CD14-positive monocyte (primary cell): ENCODE results near the gene MYO15B. TPM values are rescaled to one million over a fixed set of nuclear protein-coding genes. Genes with fewer than 3 reads are reported as not detected.

ENCODE experiments used
- DNase-seq, 3 donors: peaks; one replicate each; pipeline ENCODE4 v3.0.0-alpha.2; 2011 to 2022
- H2AFZ ChIP-seq: 2 replicates; pipeline ENCODE4 v1.6.0; 2012; ENCODE audit warnings: mild to moderate bottlenecking, low read depth, low read length, inconsistent platforms; ENCODE audit not compliant: insufficient read depth, poor library complexity, severe bottlenecking
- H3K27ac ChIP-seq, 2 donors: 1 replicate in 1 of 2; 2 replicates in 1 of 2; pipeline ENCODE4 v1.5.1; 2012 to 2013; ENCODE audit warnings: low read length in 2 of 2, control low read depth in 1 of 2, inconsistent platforms in 1 of 2, low read depth in 1 of 2, mild to moderate bottlenecking in 1 of 2
- H3K27me3 ChIP-seq, 2 donors: one replicate each; pipeline versions ENCODE4 v1.6.0 to v1.6.1; 2011 to 2013; ENCODE audit warnings: low read length in 2 of 2; ENCODE audit not compliant: control insufficient read depth in 2 of 2, insufficient read depth in 2 of 2
- H3K36me3 ChIP-seq, 2 donors: replicated peaks in 1 of 2; 1 replicate in 1 of 2; 2 replicates in 1 of 2; pipeline versions ENCODE4 v1.5.1 to v1.6.1; 2012 to 2013; ENCODE audit warnings: low read length in 2 of 2, control low read depth in 1 of 2, inconsistent platforms in 1 of 2, mild to moderate bottlenecking in 1 of 2; ENCODE audit not compliant: insufficient read depth in 2 of 2, control insufficient read depth in 1 of 2
- H3K4me1 ChIP-seq, 2 donors: 1 replicate in 1 of 2; 2 replicates in 1 of 2; pipeline versions ENCODE4 v1.5.1 to v1.6.1; 2012 to 2013; ENCODE audit warnings: low read length in 2 of 2, control low read depth in 1 of 2, inconsistent platforms in 1 of 2, mild to moderate bottlenecking in 1 of 2, moderate library complexity in 1 of 2; ENCODE audit not compliant: insufficient read depth in 2 of 2, control insufficient read depth in 1 of 2
- H3K4me2 ChIP-seq: replicated peaks from 2 replicates; pipeline ENCODE3; 2012; ENCODE audit warnings: low read length, moderate library complexity, mild to moderate bottlenecking; ENCODE audit not compliant: poor library complexity, severe bottlenecking; ENCODE audit errors: extremely low read depth
- H3K4me3 ChIP-seq, 3 experiments: fragments of 200-600 bp in 1 of 3; sonication (generic) in 1 of 3; replicated peaks in 1 of 3; 1 replicate in 2 of 3; 2 replicates in 1 of 3; pipeline ENCODE4 v1.5.1; 2011 to 2013; ENCODE audit warnings: low read length in 3 of 3, mild to moderate bottlenecking in 3 of 3, control low read depth in 2 of 3, low read depth in 2 of 3, inconsistent platforms in 1 of 3, moderate library complexity in 1 of 3
- H3K79me2 ChIP-seq: 2 replicates; pipeline ENCODE4 v1.6.0; 2012; ENCODE audit warnings: mild to moderate bottlenecking, control low read depth, inconsistent platforms, low read length, moderate library complexity; ENCODE audit not compliant: insufficient read depth
- H3K9ac ChIP-seq: 2 replicates; pipeline ENCODE4 v1.6.0; 2017; ENCODE audit warnings: low read length, mild to moderate bottlenecking; ENCODE audit not compliant: insufficient read depth, poor library complexity, severe bottlenecking
- H3K9me3 ChIP-seq, 2 donors: replicated peaks in 1 of 2; 1 replicate in 1 of 2; 2 replicates in 1 of 2; pipeline versions ENCODE4 v1.5.1 to v1.6.1; 2012 to 2013; ENCODE audit warnings: low read length in 2 of 2, control low read depth in 1 of 2; ENCODE audit not compliant: control insufficient read depth in 1 of 2, insufficient read depth in 1 of 2
- H4K20me1 ChIP-seq: 2 replicates; pipeline ENCODE4 v1.6.0; 2012; ENCODE audit warnings: mild to moderate bottlenecking, low read length, control low read depth, moderate library complexity; ENCODE audit not compliant: insufficient read depth
- H3K27ac Mint-ChIP-seq, 7 donors: one replicate each; pipeline ENCODE4 v1.8.0; 2020; ENCODE audit warnings: mild to moderate bottlenecking in 7 of 7, mixed read lengths in 7 of 7, moderate library complexity in 6 of 7, inconsistent platforms in 2 of 7
- H3K27me3 Mint-ChIP-seq, 3 donors: one replicate each; pipeline ENCODE4 v1.8.0; 2021 to 2022; ENCODE audit warnings: low read depth in 3 of 3, mild to moderate bottlenecking in 3 of 3, mixed read lengths in 3 of 3, moderate library complexity in 3 of 3, inconsistent platforms in 1 of 3
- H3K36me3 Mint-ChIP-seq, 2 donors: one replicate each; pipeline ENCODE4 v1.8.0; 2020; ENCODE audit warnings: mixed read lengths in 2 of 2, inconsistent platforms in 1 of 2, mild to moderate bottlenecking in 1 of 2
- H3K4me1 Mint-ChIP-seq: one replicate; pipeline ENCODE4 v1.8.0; 2020; ENCODE audit warnings: mild to moderate bottlenecking, mixed read lengths
- H3K4me3 Mint-ChIP-seq, 2 donors: one replicate each; pipeline ENCODE4 v1.8.0; 2020; ENCODE audit warnings: mild to moderate bottlenecking in 2 of 2, mixed read lengths in 2 of 2, moderate library complexity in 1 of 2
- H3K9me3 Mint-ChIP-seq, 7 donors: one replicate each; pipeline ENCODE4 v1.8.0; 2020 to 2022; ENCODE audit warnings: mixed read lengths in 7 of 7, mild to moderate bottlenecking in 6 of 7, moderate library complexity in 6 of 7, inconsistent platforms in 2 of 7
- CTCF ChIP-seq: fragments of 200-600 bp; IDR thresholded peaks from one replicate; pipeline ENCODE4 v1.8.0; 2022; ENCODE audit warnings: antibody characterized with exemption, mild to moderate bottlenecking
- WGBS: methylation state at CpG from one replicate; pipeline ENCODE4 v1.1.5; 2013; ENCODE audit warnings: missing lambda C conversion rate; ENCODE audit not compliant: insufficient coverage; 5-methylcytosine and 5-hydroxymethylcytosine counted together
- intact Hi-C, 2 donors: fragments of 100-400 bp; cut with micrococcal nuclease; formaldehyde crosslinking; loops; one replicate each; pipeline versions ENCODE4 v1.15.0 to v1.15.1; 2023
- polyA plus RNA-seq, 3 donors: library from polyadenylated mRNA; depleted of rRNA in 1 of 3; unstranded in 2 of 3; stranded (reverse) in 1 of 3; fragments of 300-500 nt in 2 of 3; fragments of >200 nt in 1 of 3; fragmentation: Illumina TruSeq in 2 of 3; gene quantifications; 1 replicate in 2 of 3; 2 replicates in 1 of 3; pipeline ENCODE4 v1.2.3, GENCODE V29; 2012 to 2021

The MYO15B gene
- polyA plus RNA-seq, 3 donors: 0.17 to 596 (median 0.62) TPM

GRCh38 chr17:75595920-75596313 is 8.3 kb downstream of the MYO15B start:
- no peaks in the 10 kb centered on the region for H3K27me3 ChIP-seq
- Mint-ChIP-seq H3K4me3 (no peak overlapping the region), H3K9me3 (no peaks in the 10 kb centered on the region), H3K27me3 (no peaks in the 10 kb centered on the region), H3K4me1 (peaks cover 1% of the 10 kb centered on the region), H3K36me3 (peaks cover 5 to 40% of the 10 kb centered on the region in 2 donors), H3K27ac (no peak overlapping the region)
- H4K20me1 ChIP-seq: peaks cover 33% of the 10 kb centered on the region
- no peak overlapping the region for H3K4me3 ChIP-seq
- H3K4me2 ChIP-seq: no peak overlapping the region
- WGBS: 95% methylated on average over 4 of the region's 6 CpGs
- no peaks in the 10 kb centered on the region for H3K4me1 ChIP-seq
- H3K36me3 ChIP-seq: peaks cover 12 to 33% of the 10 kb centered on the region in 2 donors
- H3K9me3 ChIP-seq: no peaks in the 10 kb centered on the region
- no peak overlapping the region for H3K27ac ChIP-seq
- no peak overlapping the region for H2AFZ ChIP-seq
- no peak for TF ChIP-seq CTCF
- peaks cover 8% of the 10 kb centered on the region for H3K79me2 ChIP-seq
- no peak overlapping the region for H3K9ac ChIP-seq
- DNase-seq: no peak
- intact Hi-C loops: no loop called here

GRCh38 chr17:75596320-75597087 is 8.9 kb downstream of the MYO15B start:
- H3K9me3 ChIP-seq: no peaks in the 10 kb centered on the region
- peaks cover 32% of the 10 kb centered on the region for H4K20me1 ChIP-seq
- H3K79me2 ChIP-seq: peaks cover 2% of the 10 kb centered on the region
- H3K9me3 Mint-ChIP-seq: no peaks in the 10 kb centered on the region
- no peak for DNase-seq
- no peaks in the 10 kb centered on the region for H3K4me1 Mint-ChIP-seq
- no peak overlapping the region for H3K4me3 ChIP-seq
- no peaks in the 10 kb centered on the region for H3K27me3 ChIP-seq
- WGBS: 98% methylated on average over 12 of the region's 17 CpGs
- H3K9ac ChIP-seq: no peak overlapping the region
- TF ChIP-seq CTCF: no peak
- H3K27me3 Mint-ChIP-seq: no peaks in the 10 kb centered on the region
- H3K4me2 ChIP-seq: no peak overlapping the region
- no peaks in the 10 kb centered on the region for H3K4me1 ChIP-seq
- no peak overlapping the region for H2AFZ ChIP-seq
- H3K27ac Mint-ChIP-seq: no peak overlapping the region
- peaks cover 2 to 40% of the 10 kb centered on the region in 2 donors for H3K36me3 Mint-ChIP-seq
- H3K4me3 Mint-ChIP-seq: no peak overlapping the region
- H3K27ac ChIP-seq: no peak overlapping the region
- intact Hi-C loops: no loop called here
- peaks cover 9 to 31% of the 10 kb centered on the region in 2 donors for H3K36me3 ChIP-seq
